GM12892 (cell line): ENCODE results near the gene DDX49.

ENCODE experiments used
- POLR2A ChIP-seq: IDR thresholded peaks from 2 replicates; pipeline ENCODE4 v1.6.1; 2011; ENCODE audit warnings: low read depth, low read length, control low read depth
- TAF1 ChIP-seq: IDR thresholded peaks from 2 replicates; pipeline ENCODE4 v1.6.1; 2011; ENCODE audit warnings: low read depth, mild to moderate bottlenecking, control low read depth, low read length, borderline replicate concordance

DNA sequence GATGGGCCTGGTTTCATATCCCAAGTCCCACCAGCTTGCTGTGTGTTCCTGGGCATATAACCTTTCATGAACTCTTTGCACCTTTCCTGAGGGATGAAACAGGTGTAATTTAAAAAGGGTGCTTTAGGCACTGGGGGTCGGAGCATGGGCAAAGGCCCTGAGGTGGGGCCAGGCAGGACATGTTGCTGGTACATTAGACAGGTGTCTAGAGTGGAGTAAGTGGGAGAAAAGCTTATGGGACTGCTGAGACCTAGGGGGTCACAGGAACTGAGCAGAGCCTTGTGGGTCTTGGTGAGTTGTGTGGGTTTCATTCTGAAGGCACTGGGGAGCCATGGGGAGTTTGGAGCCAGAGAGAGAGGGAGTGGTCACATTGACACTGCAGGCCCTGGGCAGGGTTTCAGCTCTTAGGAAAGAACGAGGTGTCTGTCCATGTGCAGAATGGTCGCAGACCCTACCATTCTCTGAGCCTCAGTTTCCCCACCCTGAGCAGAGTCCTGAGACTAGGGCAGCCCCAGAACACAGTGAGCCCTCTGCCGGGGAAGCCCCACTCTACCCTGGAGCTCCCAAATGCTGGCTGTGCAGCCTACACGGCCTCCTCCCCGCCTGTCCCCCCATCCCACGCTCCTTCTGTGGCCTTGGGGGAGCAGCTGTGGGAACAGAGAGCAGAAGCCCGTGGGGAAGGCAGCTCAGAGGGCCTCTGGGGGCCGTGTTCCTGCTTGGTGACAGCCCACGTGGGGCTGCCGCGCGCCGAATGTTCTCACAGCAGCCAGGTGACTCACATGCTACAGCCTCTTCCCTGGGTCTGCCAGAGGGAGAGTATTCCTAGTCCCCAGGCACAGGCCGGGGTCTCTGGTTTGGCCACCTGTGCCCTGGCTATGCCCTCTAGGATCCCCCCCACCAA is 28.8 kb downstream of the DDX49 start:
- TF ChIP-seq TAF1 (no peak), POLR2A (no peak)
